Middle frontal gyrus (tissue), 1 donor: Measurements from ENCODE around the gene HLA-G.
"Not testable (repeated sequence)": the region's sequence is repeated elsewhere in the genome, so short reads cannot be mapped to it uniquely, and the experiment has no call there.

ENCODE experiments used
- DNase-seq: peaks from one replicate; pipeline ENCODE4 v3.0.0-alpha.2; 2015; ENCODE audit warnings: low spot score; ENCODE audit errors: extremely low spot score

The HLA-G gene

GRCh38 chr6:29827579-29828470 is at the start of gene HLA-G:
Gene HLA-G (plus strand): TSS chr6:29827825. CDS start chr6:29827845, 20 bp downstream.
- no peak for DNase-seq

DNA sequence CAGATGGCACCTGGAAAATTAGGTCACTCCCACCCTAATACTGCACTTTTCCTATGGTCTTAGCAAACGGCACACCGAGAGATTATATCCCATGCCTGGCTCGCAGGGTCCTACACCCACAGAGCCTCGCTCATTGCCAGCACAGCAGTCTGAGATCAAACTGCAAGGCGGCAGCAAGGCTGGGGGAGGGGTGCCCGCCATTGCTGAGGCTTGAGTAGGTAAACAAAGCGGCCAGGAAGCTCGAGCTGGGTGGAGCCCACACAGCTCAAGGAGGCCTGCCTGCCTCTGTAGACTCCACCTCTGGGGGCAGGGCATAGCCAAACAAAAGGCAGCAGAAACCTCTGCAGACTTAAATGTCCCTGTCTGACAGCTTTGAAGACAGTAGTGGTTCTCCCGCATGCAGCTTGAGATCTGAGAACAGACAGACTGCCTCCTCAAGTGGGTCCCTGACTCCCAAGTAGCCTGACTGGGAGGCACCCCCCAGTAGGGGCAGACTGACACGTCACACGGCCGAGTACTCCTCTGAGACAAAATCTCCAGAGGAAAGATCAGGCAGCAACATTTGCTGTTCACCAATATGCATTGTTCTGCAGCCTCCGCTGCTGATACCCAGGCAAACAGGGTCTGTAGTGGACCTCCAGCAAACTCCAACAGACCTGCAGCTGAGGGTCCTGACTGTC is 47.5 kb upstream of the HLA-G start:
- DNase-seq, result not testable (repeated sequence)

- DNase-seq, result no peak
These were observed 38.4 kb upstream of the HLA-G start for GRCh38 chr6:29789176-29789575.

- DNase-seq, result no peak
These were observed 37.0 kb upstream of the HLA-G start for GRCh38 chr6:29790626-29791025.

DNA sequence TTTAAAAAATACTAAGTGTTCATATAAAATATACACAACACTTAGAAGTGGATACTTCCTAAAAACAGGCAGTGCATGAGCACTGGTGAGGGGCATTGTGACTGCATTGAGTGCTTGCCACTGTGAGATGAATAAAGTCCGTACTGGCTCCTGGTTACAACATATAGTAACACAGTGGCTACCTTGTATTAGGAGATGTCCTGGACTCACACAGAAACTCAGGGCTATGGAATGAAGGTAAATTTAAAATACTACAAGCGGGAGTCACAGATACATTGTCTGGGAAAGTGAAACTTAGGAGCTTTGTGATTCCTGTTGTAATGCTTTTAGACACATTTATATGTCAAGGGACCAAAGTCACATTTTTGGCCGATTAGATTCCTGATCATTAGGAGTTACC is 36.5 kb upstream of the HLA-G start:
- no peak for DNase-seq

DNA sequence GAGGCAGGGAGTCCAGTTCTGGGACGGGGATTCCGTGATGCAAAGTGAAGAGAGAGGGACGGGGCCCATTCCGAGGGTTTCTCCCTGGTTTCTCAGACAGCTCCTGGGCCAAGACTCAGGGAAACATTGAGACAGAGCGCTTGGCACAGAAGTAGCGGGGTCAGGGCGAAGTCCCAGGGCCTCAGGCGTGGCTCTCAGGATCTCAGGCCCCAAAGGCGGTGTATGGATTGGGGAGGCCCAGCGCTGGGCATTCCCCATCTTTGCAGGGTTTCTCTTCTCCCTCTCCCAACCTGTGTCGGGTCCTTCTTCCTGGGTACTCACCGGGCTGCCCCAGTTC is 35.9 kb upstream of the HLA-G start:
- DNase-seq, result no peak

- DNase-seq, result peak; percentile 29
These were observed 35.2 kb upstream of the HLA-G start for GRCh38 chr6:29792123-29793035.

DNA sequence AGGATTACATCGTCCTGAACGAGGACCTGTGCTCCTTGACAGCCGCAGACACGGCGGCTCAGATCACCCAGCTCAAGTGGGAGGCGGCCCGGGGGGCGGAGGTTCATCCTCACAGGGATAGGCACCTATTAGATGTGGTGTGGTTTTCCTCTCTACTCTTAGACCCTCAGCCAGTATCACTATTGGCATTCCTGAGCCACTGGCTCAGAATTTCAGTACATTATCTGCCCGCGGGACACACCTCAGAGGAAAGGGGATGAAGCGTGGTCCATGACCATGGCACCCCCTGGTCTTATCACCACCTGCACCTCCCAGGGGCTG is 34.6 kb upstream of the HLA-G start:
- DNase-seq, result no peak

DNA sequence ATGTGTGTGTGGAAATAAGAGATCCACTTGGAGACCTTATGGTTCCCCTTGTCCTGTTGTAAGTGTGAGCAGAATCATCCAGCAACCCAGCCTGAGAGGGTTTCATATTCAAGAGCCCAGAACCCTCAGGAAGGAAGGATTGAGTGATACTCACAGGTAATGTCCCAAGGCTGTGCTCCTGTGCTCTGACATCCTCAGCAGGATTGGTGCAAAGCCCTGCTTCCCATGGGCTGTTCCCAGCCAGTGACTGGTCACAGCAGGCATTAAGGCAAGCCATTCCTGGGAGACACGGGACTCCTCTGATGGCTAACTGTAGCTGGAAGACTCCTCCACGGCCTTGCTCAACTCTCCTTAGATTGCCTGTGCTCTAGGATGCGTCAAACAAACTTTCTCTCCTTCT is 33.8 kb upstream of the HLA-G start:
- DNase-seq, result no peak

- DNase-seq, result no peak
These were observed 31.6 kb upstream of the HLA-G start for GRCh38 chr6:29796026-29796425.

GRCh38 chr6:29797135-29797534 is 30.5 kb upstream of the HLA-G start:
- DNase-seq, result no peak

GRCh38 chr6:29797966-29798365 is 29.7 kb upstream of the HLA-G start:
- no peak for DNase-seq

GRCh38 chr6:29800254-29800653 is 27.4 kb upstream of the HLA-G start:
- no peak for DNase-seq

GRCh38 chr6:29806387-29806786 is 21.2 kb upstream of the HLA-G start:
- DNase-seq, result no peak

DNA sequence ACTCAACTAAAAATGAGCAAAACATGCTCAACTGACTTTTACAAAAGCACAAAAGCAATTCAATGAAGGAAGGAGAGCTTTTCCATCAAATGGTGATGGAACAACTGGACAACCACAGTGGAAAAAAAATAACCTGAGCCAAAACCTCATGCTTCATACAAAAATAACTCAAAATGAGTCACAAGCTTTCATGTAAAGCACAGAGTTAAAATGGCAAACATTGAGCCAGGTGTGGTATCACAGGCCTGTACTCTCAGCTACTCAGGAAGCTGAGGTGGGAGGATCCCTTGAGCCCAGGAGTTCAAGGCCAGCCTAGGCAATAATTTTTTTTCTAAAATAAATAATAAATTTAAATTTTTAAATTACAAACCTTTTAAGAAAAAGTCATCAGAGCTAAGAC is 18.4 kb upstream of the HLA-G start:
- DNase-seq, result no peak

- DNase-seq, result no peak
These were observed 17.3 kb upstream of the HLA-G start for GRCh38 chr6:29810371-29810770.

GRCh38 chr6:29811377-29811776 is 16.2 kb upstream of the HLA-G start:
- DNase-seq, result no peak

GRCh38 chr6:29813066-29813465 is 14.6 kb upstream of the HLA-G start:
- DNase-seq, result no peak

DNA sequence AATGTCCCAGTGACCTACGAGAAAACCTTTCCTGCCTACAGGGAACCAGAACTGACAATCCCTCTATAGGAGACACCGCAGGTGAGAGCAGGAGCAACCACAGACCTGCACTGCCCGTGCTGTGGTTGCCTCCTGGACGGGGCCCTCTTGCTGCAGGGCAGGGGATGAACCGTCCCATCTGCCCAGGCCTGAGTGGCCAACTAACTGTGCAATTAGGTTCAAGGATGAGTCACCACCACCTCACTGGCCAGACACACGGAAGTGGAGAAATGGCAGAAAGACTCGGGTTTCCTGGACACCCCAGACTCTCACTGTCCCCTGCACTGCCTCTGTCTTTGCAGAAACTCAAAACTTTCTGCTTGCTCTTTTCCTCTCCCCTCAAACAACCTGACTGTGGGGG is 13.8 kb upstream of the HLA-G start:
- no peak for DNase-seq

DNA sequence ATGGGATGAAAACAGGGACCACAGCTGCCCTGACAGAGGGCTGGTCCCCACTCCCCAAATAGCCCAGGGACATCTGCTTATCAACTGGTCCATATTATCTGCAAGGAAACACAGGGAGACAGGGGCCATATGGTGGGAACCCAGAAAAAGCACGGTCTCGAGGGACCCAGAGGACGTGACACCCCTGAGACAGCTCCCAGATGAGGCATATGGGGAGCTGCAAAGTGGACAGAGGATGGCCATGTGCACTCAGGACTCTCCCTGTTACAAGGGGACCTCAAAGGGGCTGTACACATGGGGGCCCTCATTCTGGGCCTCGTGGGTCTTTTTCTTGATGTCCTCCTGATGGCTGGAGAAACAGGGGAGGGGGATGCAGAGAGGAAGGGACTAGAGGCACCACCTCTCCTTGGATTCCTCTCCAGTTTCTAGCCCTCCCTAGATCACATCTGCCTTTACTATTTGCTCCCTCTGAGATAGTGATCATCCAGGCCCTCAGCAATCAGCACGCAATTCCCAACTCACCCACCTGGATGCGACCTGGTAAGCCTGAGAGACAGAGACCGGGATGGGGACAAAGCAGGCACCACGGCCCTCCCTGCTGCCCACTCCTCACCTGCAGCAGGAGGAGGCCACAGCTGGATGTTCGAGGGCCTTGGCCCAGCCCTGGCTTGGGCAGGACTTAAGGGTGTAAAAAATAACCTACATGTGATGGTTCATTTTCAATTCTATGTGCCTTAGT is 13.1 kb upstream of the HLA-G start:
- no peak for DNase-seq

GRCh38 chr6:29815118-29815750 is 12.4 kb upstream of the HLA-G start:
- no peak for DNase-seq
